ENCODE measurements around the gene INHBC.

GRCh38 chr12:57449375-57449774, 14.8 kb downstream of the INHBC start:
- TF ChIP-seq CTCF (IDR thresholded peaks at IDR 0.05 in 8 of 11, conservative IDR thresholded peaks at IDR 0.05 in 3 of 11) (no peak), POLR2AphosphoS5 (IDR thresholded peaks at IDR 0.05) (no peak), POLR2A (IDR thresholded peaks at IDR 0.05) (no peak)

All from spleen (tissue), 7 donors.